ENCODE data around the gene FAP. TPM values are rescaled to one million over a fixed set of nuclear protein-coding genes. Genes with fewer than 3 reads are reported as not detected.

Gene FAP
- total and polyA plus RNA-seq, 2 of the 8 experiments (the other 6 are each of a cell fraction or from before 2014, with no cell fraction given), result not detected

DNA sequence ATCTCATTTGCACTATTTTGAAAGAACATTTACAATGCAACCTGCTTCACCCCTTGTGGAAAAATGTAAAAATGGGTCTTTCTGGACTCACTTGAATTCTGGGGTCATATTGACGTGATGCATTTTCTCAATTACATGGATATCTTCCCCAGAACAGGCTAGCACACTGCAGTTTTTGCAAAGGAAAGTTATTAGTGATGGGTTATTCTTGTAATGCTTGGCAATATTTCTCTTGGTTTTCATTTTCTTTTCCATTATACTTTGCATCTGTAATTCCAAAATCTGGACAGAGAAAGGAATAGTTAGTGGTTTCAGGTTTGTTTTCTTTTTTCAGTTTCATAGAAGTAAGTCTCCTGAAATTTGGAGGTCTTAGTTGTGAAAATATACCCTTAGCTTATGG, 24.8 kb upstream of the FAP start:
- no peak overlapping the region for H4K5ac ChIP-seq (ENCODE audit: insufficient read length, low read depth, low read length)
- H3K9me3 ChIP-seq (ENCODE audit: insufficient read depth in 2 of 2, low read depth in 1 of 2, low read length in 1 of 2), result no peaks in the 10 kb centered on the region
- no peak overlapping the region for H3K4me2 ChIP-seq (ENCODE audit: insufficient read depth in 1 of 2, low read depth in 2 of 2, low read length in 2 of 2)
- H3K4me1 ChIP-seq (replicated peaks in 1 of 4; ENCODE audit: control insufficient read depth in 3 of 4, insufficient read depth in 4 of 4, low read length in 3 of 4), result no peaks in the 10 kb centered on the region
- ChIA-PET POLR2A (ENCODE audit: partially characterized antibody) (no interaction called here), CTCF (ENCODE audit: partially characterized antibody) (interaction anchor here (1.4 kb wide), 1 partner anchor 34 kb away, joined by 3 read pairs; no protein-coding TSS in a partner anchor)
- H3K27ac ChIP-seq (ENCODE audit: low read depth, low read length), result no peak overlapping the region
- no peak overlapping the region for H4K91ac ChIP-seq (replicated peaks; ENCODE audit: insufficient read length, low read length)
- TF ChIP-seq GTF2F1 (IDR thresholded peaks at IDR 0.05; ENCODE audit: borderline replicate concordance, low read depth, low read length) (no peak), FOSL1 (IDR thresholded peaks at IDR 0.05; ENCODE audit: insufficient read depth, low read depth, low read length) (no peak), MAFK (IDR thresholded peaks at IDR 0.05; ENCODE audit: low read depth, low read length) (no peak), RXRA (IDR thresholded peaks at IDR 0.05; ENCODE audit: insufficient read depth, low read depth, low read length) (no peak)
- 94% methylated on average over 1 of the region's 1 CpG; no CpG with 5 or more reads in 1 of the 2 experiments for WGBS, 2 experiments (ENCODE audit: extremely low coverage in 1 of 2, insufficient coverage in 1 of 2, insufficient read length in 1 of 2, insufficient replicate concordance in 2 of 2, low coverage in 1 of 2, low lambda C conversion rate in 2 of 2, missing lambda C conversion rate in 1 of 2)
- no peak overlapping the region for H3K56ac ChIP-seq (replicated peaks; ENCODE audit: insufficient read length, low read depth, low read length)
- H3K23ac ChIP-seq (ENCODE audit: insufficient read length), result no peak overlapping the region
- no peaks in the 10 kb centered on the region for H3K79me2 ChIP-seq (ENCODE audit: control insufficient read depth in 1 of 2, insufficient read depth in 2 of 2, low read length in 2 of 2)
- H3K4ac ChIP-seq (replicated peaks; ENCODE audit: insufficient read length, low read depth, low read length), result no peak overlapping the region
- no peak overlapping the region for H2BK12ac ChIP-seq (ENCODE audit: low read depth, low read length)
- no peaks in the 10 kb centered on the region for H3K79me1 ChIP-seq (ENCODE audit: low read depth, low read length)
- H2BK120ac ChIP-seq (replicated peaks; ENCODE audit: low read depth, low read length), result no peak overlapping the region
- H2BK20ac ChIP-seq (ENCODE audit: low read length), result no peak overlapping the region
- no peak overlapping the region for H2AK5ac ChIP-seq (ENCODE audit: low read depth, low read length)
- H2BK5ac ChIP-seq (ENCODE audit: low read depth, low read length), result no peak overlapping the region
- H3K18ac ChIP-seq (ENCODE audit: extremely low read depth, low read length), result no peak overlapping the region
- H3K14ac ChIP-seq (ENCODE audit: insufficient read length), result no peak overlapping the region
- H2AFZ ChIP-seq (ENCODE audit: low read length), result no peak overlapping the region
- no peak overlapping the region for H2BK15ac ChIP-seq (ENCODE audit: low read length)
- H3K23me2 ChIP-seq (ENCODE audit: low read depth, low read length), result no peaks in the 10 kb centered on the region
- no peak overlapping the region for H4K8ac ChIP-seq (ENCODE audit: extremely low read depth, insufficient read depth, low read length)
- no peak for FAIRE-seq
- no peak overlapping the region for H3K9ac ChIP-seq (replicated peaks in 1 of 4; ENCODE audit: extremely low read depth in 1 of 4, low read depth in 3 of 4, low read length in 3 of 4)
- H3K4me3 ChIP-seq (ENCODE audit: extremely low read depth in 1 of 4, insufficient read depth in 2 of 4, low read depth in 3 of 4, low read length in 4 of 4), result no peak overlapping the region
- no peaks in the 10 kb centered on the region for H3K36me3 ChIP-seq (ENCODE audit: control insufficient read depth in 2 of 4, insufficient read depth in 4 of 4, low read length in 3 of 4)
- no peaks in the 10 kb centered on the region for H4K20me1 ChIP-seq (replicated peaks in 1 of 2; ENCODE audit: control insufficient read depth in 1 of 2, insufficient read depth in 2 of 2, low read length in 2 of 2)
- H3K27me3 ChIP-seq (replicated peaks in 1 of 4; ENCODE audit: control insufficient read depth in 3 of 4, extremely low read depth in 1 of 4, insufficient read depth in 3 of 4, low read length in 3 of 4), result no peaks in the 10 kb centered on the region
- no peak for DNase-seq (ENCODE audit: low read depth in 1 of 2, low spot score in 2 of 2)

Data from H1 (cell line).